ENCODE data around the gene CA14. TPM values are rescaled to one million over a fixed set of nuclear protein-coding genes. Genes with fewer than 3 reads are reported as not detected.
A peak's percentile ranks its signal among the peaks of the same experiment; 100 is the strongest.

CA14 gene
- total and polyA plus RNA-seq, 2 of the 4 experiments (the other 2 are of a cell fraction) = not detected

GRCh38 chr1:150259758-150260669 lies 2.4 kb downstream of the CA14 start:
- H2BK5ac ChIP-seq (ENCODE audit: low read depth, low read length, poor library complexity, severe bottlenecking) = no peak overlapping the region
- dilution Hi-C loops (cut with HindIII; ENCODE audit: low sequenced_read_pairs, unreplicated experiment) (no loop called here), intact Hi-C loops (cut with micrococcal nuclease) (loop anchor here (5.0 kb wide), 1 partner anchor 302 kb away; no protein-coding TSS in a partner anchor)

More at GRCh38 chr1:150259758-150260669, 2.4 kb downstream of the CA14 start:
- TF ChIP-seq, protein P1, sequence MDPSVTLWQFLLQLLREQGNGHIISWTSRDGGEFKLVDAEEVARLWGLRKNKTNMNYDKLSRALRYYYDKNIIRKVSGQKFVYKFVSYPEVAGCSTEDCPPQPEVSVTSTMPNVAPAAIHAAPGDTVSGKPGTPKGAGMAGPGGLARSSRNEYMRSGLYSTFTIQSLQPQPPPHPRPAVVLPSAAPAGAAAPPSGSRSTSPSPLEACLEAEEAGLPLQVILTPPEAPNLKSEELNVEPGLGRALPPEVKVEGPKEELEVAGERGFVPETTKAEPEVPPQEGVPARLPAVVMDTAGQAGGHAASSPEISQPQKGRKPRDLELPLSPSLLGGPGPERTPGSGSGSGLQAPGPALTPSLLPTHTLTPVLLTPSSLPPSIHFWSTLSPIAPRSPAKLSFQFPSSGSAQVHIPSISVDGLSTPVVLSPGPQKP (IDR thresholded peaks at IDR 0.05; ENCODE audit: borderline replicate concordance, low read depth, low read length) = no peak
- TF ChIP-seq RAD21 (IDR thresholded peaks at IDR 0.05; ENCODE audit: low read length) = no peak
- Histone ChIP-seq H3K4me1 (ENCODE audit: control insufficient read depth, insufficient read depth, low read length) (peaks cover 24% of the 10 kb centered on the region), H3K4me2 (ENCODE audit: low read depth, low read length) (peak overlapping the region; percentile 44; the same call in 1 of the 2 replicates), H3K36me3 (ENCODE audit: control insufficient read depth, insufficient read depth, low read length) (peaks cover 4% of the 10 kb centered on the region), H2BK20ac (ENCODE audit: low read depth, low read length) (no peak overlapping the region), H4K20me1 (ENCODE audit: insufficient read depth, low read length) (no peaks in the 10 kb centered on the region), H3K27ac (ENCODE audit: insufficient read depth, low read length) (no peak overlapping the region), H2BK120ac (ENCODE audit: low read depth, low read length) (no peak overlapping the region), H4K91ac (ENCODE audit: insufficient read depth, low read depth, low read length) (no peak overlapping the region), H2AK5ac (ENCODE audit: low read depth, low read length) (no peak overlapping the region), H2AK9ac (replicated peaks; ENCODE audit: low read depth, low read length, poor library complexity) (no peak overlapping the region), H3K9me3 (ENCODE audit: control insufficient read depth, insufficient read depth, low read length) (no peaks in the 10 kb centered on the region), H3K23ac (ENCODE audit: low read depth, low read length) (0 out of 2 replicates have a peak overlapping the region, but pooled peaks have one; percentile 26), H4K5ac (ENCODE audit: low read depth, low read length) (no peak overlapping the region; the same call in 1 of the 2 replicates), H3K9ac (ENCODE audit: low read depth, low read length) (no peak overlapping the region), H4K8ac (ENCODE audit: low read depth in 2 of 2, low read length in 2 of 2) (peak overlapping the region in 1 of 2 experiments; percentile 14; a peak in 1 of 4 replicates), H2AFZ (replicated peaks; ENCODE audit: low read length, poor library complexity) (peak overlapping the region; percentile 87), H2BK15ac (ENCODE audit: low read depth, low read length) (no peak overlapping the region), H3K18ac (ENCODE audit: low read depth, low read length) (no peak overlapping the region), H3K4me3 (ENCODE audit: insufficient read depth, low read depth, low read length) (no peak overlapping the region), H3K4ac (ENCODE audit: low read depth, low read length) (no peak overlapping the region; the same call in 1 of the 2 replicates), H3K27me3 (ENCODE audit: control insufficient read depth, insufficient read depth, low read length) (no peaks in the 10 kb centered on the region), H3K9me1 (ENCODE audit: insufficient read depth, low read length) (peaks cover 3% of the 10 kb centered on the region; the same call in 1 of the 2 replicates), H3K14ac (replicated peaks; ENCODE audit: low read depth, low read length) (no peak overlapping the region), H3K56ac (ENCODE audit: extremely low read depth, insufficient read depth, low read length) (no peak overlapping the region), H3K79me1 (ENCODE audit: low read depth in 1 of 2, low read length in 2 of 2) (no peaks in the 10 kb centered on the region)
- ATAC-seq (ENCODE audit: low read depth) = peak; percentile 64
- no CpG with 5 or more reads among the region's 11 CpGs for WGBS, 2 experiments (ENCODE audit: extremely low coverage in 2 of 2, insufficient read length in 1 of 2)
- no TSS peak for BruUV-seq (replicated peaks)
- no peak for DNase-seq
- CTCF ChIA-PET = no interaction called here
- in situ Hi-C loops (cut with MboI; ENCODE audit: low sequenced_read_pairs) = loop anchor here (10.0 kb wide), 1 partner anchor 295 kb away; no protein-coding TSS in a partner anchor
- POLR2A ChIA-PET (ENCODE audit: unreplicated experiment) = no interaction called here
